SK-N-SH treated with all-trans-retinoic acid at 6 μM for 48 hours (cell line): ENCODE results near the gene FAM110D.

Experiments used
- ATAC-seq: fragments of 200-7000 bp; cut with Tn5 transposase; 3 replicates; pipeline ENCODE4 v1.9.1; 2020; ENCODE audit warnings: mild to moderate bottlenecking, moderate library complexity
- ARNTL ChIP-seq: fragments of 450-650 bp; formaldehyde crosslinking; IDR thresholded peaks from 2 replicates; pipeline ENCODE4 v1.5.0; 2020; ENCODE audit warnings: low read depth, mild to moderate bottlenecking, moderate library complexity, borderline replicate concordance
- BACH2 ChIP-seq: fragments of 250-450 bp; sonication (Bioruptor Pico); IDR thresholded peaks from 2 replicates; pipeline ENCODE4 v1.9.0; 2021; ENCODE audit warnings: mild to moderate bottlenecking, borderline replicate concordance
- CSDC2 ChIP-seq: fragments of 250-450 bp; sonication (Bioruptor Pico); IDR thresholded peaks from 2 replicates; pipeline ENCODE4 v1.5.0; 2020; ENCODE audit warnings: mild to moderate bottlenecking, moderate library complexity
- ESRRG ChIP-seq: fragments of 250-450 bp; sonication (Bioruptor Pico); IDR thresholded peaks from 2 replicates; pipeline ENCODE4 v1.6.1; 2021; ENCODE audit warnings: mild to moderate bottlenecking
- GLIS3 ChIP-seq: fragments of 250-450 bp; sonication (Bioruptor Pico); IDR thresholded peaks from 2 replicates; pipeline ENCODE4 v1.5.0; 2020; ENCODE audit warnings: mild to moderate bottlenecking, moderate library complexity
- ISL1 ChIP-seq: fragments of 250-450 bp; sonication (Bioruptor Pico); IDR thresholded peaks from 2 replicates; pipeline ENCODE4 v2.1.2; 2022; ENCODE audit warnings: mild to moderate bottlenecking, moderate library complexity
- OSR1 ChIP-seq: fragments of 250-450 bp; sonication (Bioruptor Pico); IDR thresholded peaks from 2 replicates; pipeline ENCODE4 v1.8.0; 2022; ENCODE audit warnings: moderate library complexity, mild to moderate bottlenecking, inconsistent platforms
- PPARA ChIP-seq: fragments of 250-450 bp; sonication (Bioruptor Pico); IDR thresholded peaks from 2 replicates; pipeline ENCODE4 v1.5.0; 2020; ENCODE audit warnings: mild to moderate bottlenecking, borderline replicate concordance
- RARB ChIP-seq: fragments of 250-450 bp; sonication (Bioruptor Pico); IDR thresholded peaks from 2 replicates; pipeline ENCODE4 v1.8.0; 2021; ENCODE audit warnings: mild to moderate bottlenecking, moderate library complexity
- TCF4 ChIP-seq: fragments of 250-450 bp; sonication (Bioruptor Pico); IDR thresholded peaks from 2 replicates; pipeline ENCODE4 v1.8.0; 2021; ENCODE audit warnings: mild to moderate bottlenecking, moderate library complexity, borderline replicate concordance
- TOX ChIP-seq: fragments of 250-450 bp; sonication (Bioruptor Pico); IDR thresholded peaks from 2 replicates; pipeline ENCODE4 v1.8.0; 2021; ENCODE audit warnings: mild to moderate bottlenecking, moderate library complexity, borderline replicate concordance
- ZC3H10 ChIP-seq: fragments of 250-450 bp; sonication (Bioruptor Pico); IDR thresholded peaks from 2 replicates; pipeline ENCODE4 v1.5.1; 2021; ENCODE audit warnings: mild to moderate bottlenecking, moderate library complexity
- ZFP3 ChIP-seq: fragments of 250-450 bp; sonication (Bioruptor Pico); IDR thresholded peaks from 2 replicates; pipeline ENCODE4 v1.5.0; 2020; ENCODE audit warnings: mild to moderate bottlenecking, moderate library complexity
- ZNF565 ChIP-seq: fragments of 450-650 bp; formaldehyde crosslinking; conservative IDR thresholded peaks from 2 replicates; pipeline ENCODE4 v1.5.0; 2020; ENCODE audit warnings: low read depth, mild to moderate bottlenecking, moderate library complexity
- ZNF70 ChIP-seq: fragments of 450-650 bp; formaldehyde crosslinking; IDR thresholded peaks from 2 replicates; pipeline ENCODE4 v1.5.0; 2020; ENCODE audit warnings: mild to moderate bottlenecking, moderate library complexity
- ZNF8 ChIP-seq: fragments of 450-650 bp; formaldehyde crosslinking; IDR thresholded peaks from 2 replicates; pipeline ENCODE4 v1.5.0; 2020; ENCODE audit warnings: mild to moderate bottlenecking, moderate library complexity
- TF ChIP-seq, protein P1 (sequence below): fragments of 250-450 bp; sonication (Bioruptor Pico); IDR thresholded peaks from 2 replicates; pipeline ENCODE4 v1.5.1; 2021; ENCODE audit warnings: mild to moderate bottlenecking, moderate library complexity
- TF ChIP-seq, protein P2 (sequence below): fragments of 250-450 bp; sonication (Bioruptor Pico); IDR thresholded peaks from 2 replicates; pipeline ENCODE4 v1.5.1; 2020; ENCODE audit warnings: low read depth, mild to moderate bottlenecking, moderate library complexity
- TF ChIP-seq, protein P3 (sequence below): fragments of 250-450 bp; sonication (Bioruptor Pico); IDR thresholded peaks from 2 replicates; pipeline ENCODE4 v1.5.0; 2020; ENCODE audit warnings: mild to moderate bottlenecking, moderate library complexity
- TF ChIP-seq, protein P4 (sequence below): fragments of 250-450 bp; sonication (Bioruptor Pico); IDR thresholded peaks from 2 replicates; pipeline ENCODE4 v1.8.0; 2021; ENCODE audit warnings: low read depth, mild to moderate bottlenecking, moderate library complexity, borderline replicate concordance

The FAM110D gene

DNA sequence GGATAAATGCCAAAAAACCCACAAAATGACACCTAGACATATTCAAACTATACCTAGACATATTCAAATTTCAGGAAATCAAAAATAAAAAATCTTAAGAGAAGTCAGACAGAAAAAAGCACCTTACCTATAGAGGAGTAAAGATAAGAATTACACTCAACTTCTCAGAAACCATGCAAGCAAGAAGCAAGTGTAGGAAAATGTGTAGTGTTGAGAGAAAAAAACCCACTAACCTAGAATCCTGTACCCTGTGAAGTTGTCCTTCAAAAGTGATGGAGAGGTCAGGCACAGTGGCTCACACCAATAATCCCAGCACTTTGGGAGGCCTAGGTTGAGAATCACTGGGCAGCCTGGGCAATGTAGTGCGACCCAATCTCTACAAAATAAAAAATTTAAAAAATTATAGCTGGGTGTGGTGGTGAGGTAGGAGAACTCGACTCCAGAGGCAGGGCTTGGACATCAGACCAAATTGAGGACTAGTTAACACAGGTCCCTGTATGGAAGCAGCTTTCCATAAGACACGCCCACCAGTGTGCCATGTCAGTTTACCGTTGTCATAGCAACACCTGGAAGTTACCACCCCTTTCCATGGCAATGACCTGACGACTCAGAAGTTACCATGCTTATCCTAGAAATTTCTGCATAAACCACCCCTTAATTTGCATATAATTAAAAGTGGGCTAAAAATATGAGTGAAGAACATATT lies 26.6 kb upstream of the FAM110D start (continued):
- no peak for TF ChIP-seq ZNF565

DNA sequence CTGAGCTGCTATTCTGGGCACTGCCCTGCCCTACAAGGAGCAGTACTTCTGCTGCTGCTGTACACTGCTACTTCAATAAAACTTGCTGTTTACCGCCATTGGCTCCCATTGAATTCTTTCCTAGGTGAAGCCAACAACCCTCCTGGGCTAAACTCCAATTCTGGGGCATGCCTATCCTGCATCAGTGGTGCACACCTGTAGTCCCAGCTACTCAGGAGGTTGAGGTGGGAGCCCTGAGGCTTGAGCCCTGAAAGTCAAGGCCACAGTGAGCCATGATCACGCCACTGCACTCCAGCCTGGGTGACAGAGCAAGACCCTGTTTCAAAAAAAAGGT lies 26.1 kb upstream of the FAM110D start:
- TF ChIP-seq TCF4 (CRISPR knock-in tag) (no peak), OSR1 (no peak), ISL1 (CRISPR knock-in tag) (no peak), ARNTL (CRISPR knock-in tag) (no peak), ZFP3 (no peak), ZC3H10 (no peak), PPARA (CRISPR knock-in tag) (no peak), ZNF565 (no peak)
- TF ChIP-seq, protein P1, sequence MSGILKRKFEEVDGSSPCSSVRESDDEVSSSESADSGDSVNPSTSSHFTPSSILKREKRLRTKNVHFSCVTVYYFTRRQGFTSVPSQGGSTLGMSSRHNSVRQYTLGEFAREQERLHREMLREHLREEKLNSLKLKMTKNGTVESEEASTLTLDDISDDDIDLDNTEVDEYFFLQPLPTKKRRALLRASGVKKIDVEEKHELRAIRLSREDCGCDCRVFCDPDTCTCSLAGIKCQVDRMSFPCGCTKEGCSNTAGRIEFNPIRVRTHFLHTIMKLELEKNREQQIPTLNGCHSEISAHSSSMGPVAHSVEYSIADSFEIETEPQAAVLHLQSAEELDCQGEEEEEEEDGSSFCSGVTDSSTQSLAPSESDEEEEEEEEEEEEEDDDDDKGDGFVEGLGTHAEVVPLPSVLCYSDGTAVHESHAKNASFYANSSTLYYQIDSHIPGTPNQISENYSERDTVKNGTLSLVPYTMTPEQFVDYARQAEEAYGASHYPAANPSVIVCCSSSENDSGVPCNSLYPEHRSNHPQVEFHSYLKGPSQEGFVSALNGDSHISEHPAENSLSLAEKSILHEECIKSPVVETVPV (CRISPR knock-in tag), result no peak
- TF ChIP-seq, protein P2, sequence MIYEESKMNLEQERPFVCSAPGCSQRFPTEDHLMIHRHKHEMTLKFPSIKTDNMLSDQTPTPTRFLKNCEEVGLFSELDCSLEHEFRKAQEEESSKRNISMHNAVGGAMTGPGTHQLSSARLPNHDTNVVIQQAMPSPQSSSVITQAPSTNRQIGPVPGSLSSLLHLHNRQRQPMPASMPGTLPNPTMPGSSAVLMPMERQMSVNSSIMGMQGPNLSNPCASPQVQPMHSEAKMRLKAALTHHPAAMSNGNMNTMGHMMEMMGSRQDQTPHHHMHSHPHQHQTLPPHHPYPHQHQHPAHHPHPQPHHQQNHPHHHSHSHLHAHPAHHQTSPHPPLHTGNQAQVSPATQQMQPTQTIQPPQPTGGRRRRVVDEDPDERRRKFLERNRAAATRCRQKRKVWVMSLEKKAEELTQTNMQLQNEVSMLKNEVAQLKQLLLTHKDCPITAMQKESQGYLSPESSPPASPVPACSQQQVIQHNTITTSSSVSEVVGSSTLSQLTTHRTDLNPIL (CRISPR knock-in tag), result no peak
- TF ChIP-seq, protein P3, sequence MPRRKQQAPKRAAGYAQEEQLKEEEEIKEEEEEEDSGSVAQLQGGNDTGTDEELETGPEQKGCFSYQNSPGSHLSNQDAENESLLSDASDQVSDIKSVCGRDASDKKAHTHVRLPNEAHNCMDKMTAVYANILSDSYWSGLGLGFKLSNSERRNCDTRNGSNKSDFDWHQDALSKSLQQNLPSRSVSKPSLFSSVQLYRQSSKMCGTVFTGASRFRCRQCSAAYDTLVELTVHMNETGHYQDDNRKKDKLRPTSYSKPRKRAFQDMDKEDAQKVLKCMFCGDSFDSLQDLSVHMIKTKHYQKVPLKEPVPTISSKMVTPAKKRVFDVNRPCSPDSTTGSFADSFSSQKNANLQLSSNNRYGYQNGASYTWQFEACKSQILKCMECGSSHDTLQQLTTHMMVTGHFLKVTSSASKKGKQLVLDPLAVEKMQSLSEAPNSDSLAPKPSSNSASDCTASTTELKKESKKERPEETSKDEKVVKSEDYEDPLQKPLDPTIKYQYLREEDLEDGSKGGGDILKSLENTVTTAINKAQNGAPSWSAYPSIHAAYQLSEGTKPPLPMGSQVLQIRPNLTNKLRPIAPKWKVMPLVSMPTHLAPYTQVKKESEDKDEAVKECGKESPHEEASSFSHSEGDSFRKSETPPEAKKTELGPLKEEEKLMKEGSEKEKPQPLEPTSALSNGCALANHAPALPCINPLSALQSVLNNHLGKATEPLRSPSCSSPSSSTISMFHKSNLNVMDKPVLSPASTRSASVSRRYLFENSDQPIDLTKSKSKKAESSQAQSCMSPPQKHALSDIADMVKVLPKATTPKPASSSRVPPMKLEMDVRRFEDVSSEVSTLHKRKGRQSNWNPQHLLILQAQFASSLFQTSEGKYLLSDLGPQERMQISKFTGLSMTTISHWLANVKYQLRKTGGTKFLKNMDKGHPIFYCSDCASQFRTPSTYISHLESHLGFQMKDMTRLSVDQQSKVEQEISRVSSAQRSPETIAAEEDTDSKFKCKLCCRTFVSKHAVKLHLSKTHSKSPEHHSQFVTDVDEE, result no peak
- TF ChIP-seq, protein P4, sequence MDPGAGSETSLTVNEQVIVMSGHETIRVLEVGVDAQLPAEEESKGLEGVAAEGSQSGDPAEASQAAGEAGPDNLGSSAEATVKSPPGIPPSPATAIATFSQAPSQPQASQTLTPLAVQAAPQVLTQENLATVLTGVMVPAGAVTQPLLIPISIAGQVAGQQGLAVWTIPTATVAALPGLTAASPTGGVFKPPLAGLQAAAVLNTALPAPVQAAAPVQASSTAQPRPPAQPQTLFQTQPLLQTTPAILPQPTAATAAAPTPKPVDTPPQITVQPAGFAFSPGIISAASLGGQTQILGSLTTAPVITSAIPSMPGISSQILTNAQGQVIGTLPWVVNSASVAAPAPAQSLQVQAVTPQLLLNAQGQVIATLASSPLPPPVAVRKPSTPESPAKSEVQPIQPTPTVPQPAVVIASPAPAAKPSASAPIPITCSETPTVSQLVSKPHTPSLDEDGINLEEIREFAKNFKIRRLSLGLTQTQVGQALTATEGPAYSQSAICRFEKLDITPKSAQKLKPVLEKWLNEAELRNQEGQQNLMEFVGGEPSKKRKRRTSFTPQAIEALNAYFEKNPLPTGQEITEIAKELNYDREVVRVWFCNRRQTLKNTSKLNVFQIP (CRISPR knock-in tag), result no peak
- TF ChIP-seq, all 23 proteins: peak for 0
- no peak for ATAC-seq

DNA sequence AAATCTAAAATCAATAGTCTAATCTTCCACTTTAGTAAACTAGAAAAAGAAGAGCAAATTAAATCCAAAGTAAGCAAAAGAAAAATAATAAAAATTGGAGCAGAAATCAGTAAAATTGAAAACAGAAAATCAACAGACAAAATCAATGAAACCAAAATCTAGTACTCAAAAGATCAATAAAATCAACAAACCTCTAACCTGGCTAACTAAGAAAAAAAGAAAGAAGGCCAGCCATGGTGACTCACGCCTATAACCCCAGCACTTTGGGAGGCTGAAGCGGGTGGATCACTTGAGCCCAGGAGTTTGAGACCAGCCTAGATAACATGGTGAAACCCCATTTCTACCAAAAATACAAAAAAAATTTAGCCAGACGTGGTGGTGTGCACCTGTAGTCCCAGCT lies 24.4 kb upstream of the FAM110D start:
- ATAC-seq, result no peak
- no peak for TF ChIP-seq ISL1 (CRISPR knock-in tag)
- no peak for TF ChIP-seq RARB
- no peak for TF ChIP-seq ZNF70 (CRISPR knock-in tag)
- no peak for TF ChIP-seq ZFP3
- no peak for TF ChIP-seq BACH2 (CRISPR knock-in tag)
- no peak for TF ChIP-seq TCF4 (CRISPR knock-in tag)
- TF ChIP-seq, protein P3, result no peak
- no peak for TF ChIP-seq PPARA (CRISPR knock-in tag)
- no peak for TF ChIP-seq ZNF8
- TF ChIP-seq, protein P4 (CRISPR knock-in tag), result no peak
- TF ChIP-seq TOX (CRISPR knock-in tag), result no peak
- TF ChIP-seq ZC3H10, result no peak
- TF ChIP-seq CSDC2 (CRISPR knock-in tag), result no peak
- no peak for TF ChIP-seq ZNF565
- TF ChIP-seq GLIS3 (CRISPR knock-in tag), result no peak
- no peak for TF ChIP-seq ESRRG
- TF ChIP-seq, all 23 proteins: peak for 0
